T-helper 2 cell (primary cell): ENCODE results near the gene CD300LD.

ENCODE experiments used
- DNase-seq, 5 experiments: peaks; one replicate each; pipeline versions ENCODE4 v3.0.0 to v3.0.0-alpha.2; 2012 to 2022

CD300LD gene

GRCh38 chr17:74543406-74543805 lies 48.7 kb downstream of the CD300LD start:
- no peak for DNase-seq

- DNase-seq: no peak
Observed at GRCh38 chr17:74542727-74543383, 49.2 kb downstream of the CD300LD start.

- no peak for DNase-seq
Observed at GRCh38 chr17:74542166-74542565, 49.9 kb downstream of the CD300LD start.

GRCh38 chr17:74541176-74542111 lies 50.6 kb downstream of the CD300LD start:
- DNase-seq: no peak

GRCh38 chr17:74539281-74539820 lies 52.7 kb downstream of the CD300LD start:
- no peak for DNase-seq

- no peak for DNase-seq
Observed at GRCh38 chr17:74536890-74537289, 55.2 kb downstream of the CD300LD start.

GRCh38 chr17:74532115-74532514 lies 60.0 kb downstream of the CD300LD start:
- no peak for DNase-seq

- no peak for DNase-seq
Observed at GRCh38 chr17:74531231-74531761, 60.8 kb downstream of the CD300LD start, which contains the start of gene CD300LB. Gene CD300LB, minus strand, starts transcription at chr17:74531475. Its CDS starts 125 bp downstream, at chr17:74531350.

- DNase-seq: no peak
Observed at GRCh38 chr17:74530831-74531150, 61.3 kb downstream of the CD300LD start.
